WTC11 (cell line): ENCODE measurements around the gene KIFC1. TPM values are rescaled to one million over a fixed set of nuclear protein-coding genes. Genes with fewer than 3 reads are reported as not detected.

ENCODE experiments used
- ATAC-seq: fragments of 200-7000 bp; cut with Tn5 transposase; 2 replicates; pipeline ENCODE4 v1.10.0; 2021; ENCODE audit warnings: mild to moderate bottlenecking, moderate library complexity
- CTCF ChIA-PET: fragments of 300-600 bp; sonication (Branson Sonifier 250); formaldehyde crosslinking; loops from one replicate; lab custom pipeline; 2021; ENCODE audit warnings: antibody characterized with exemption; lab: Charles Lee
- POLR2A ChIA-PET: fragments of 350-600 bp; sonication (Branson Sonifier 250); formaldehyde crosslinking; loops from one replicate; lab custom pipeline; 2021; ENCODE audit warnings: antibody characterized with exemption; lab: Charles Lee
- DNase-seq: peaks from one replicate; pipeline ENCODE4 v3.0.0; 2021; ENCODE audit warnings: low spot score
- H3K27ac Mint-ChIP-seq: 2 replicates; pipeline ENCODE4 v1.8.0; 2021; ENCODE audit warnings: mixed read lengths
- H3K27me3 Mint-ChIP-seq: 2 replicates; pipeline ENCODE4 v1.8.0; 2021; ENCODE audit warnings: low read depth, mild to moderate bottlenecking, moderate library complexity, mixed read lengths
- H3K36me3 Mint-ChIP-seq: 2 replicates; pipeline ENCODE4 v1.8.0; 2021; ENCODE audit warnings: mixed read lengths
- H3K4me1 Mint-ChIP-seq: 2 replicates; pipeline ENCODE4 v1.8.0; 2022; ENCODE audit warnings: mixed read lengths
- H3K4me3 Mint-ChIP-seq: 2 replicates; pipeline ENCODE4 v1.8.0; 2021; ENCODE audit warnings: mild to moderate bottlenecking, moderate library complexity, mixed read lengths
- H3K9me3 Mint-ChIP-seq: 2 replicates; pipeline ENCODE4 v1.8.0; 2021; ENCODE audit warnings: mixed read lengths
- ATF2 ChIP-seq: sonication (generic); formaldehyde crosslinking; IDR thresholded peaks from 2 replicates; pipeline ENCODE4 v1.8.1; 2022; ENCODE audit warnings: low read depth, missing genetic modification reagents, borderline replicate concordance
- CBFB ChIP-seq: sonication (generic); formaldehyde crosslinking; IDR thresholded peaks from 2 replicates; pipeline ENCODE4 v1.8.1; 2022; ENCODE audit warnings: mild to moderate bottlenecking, low read depth, missing genetic modification reagents
- E2F5 ChIP-seq: sonication (generic); formaldehyde crosslinking; IDR thresholded peaks from 2 replicates; pipeline ENCODE4 v1.8.1; 2022; ENCODE audit warnings: mild to moderate bottlenecking, moderate library complexity, missing genetic modification reagents
- EMX1 ChIP-seq: fragments of 250-450 bp; sonication (Bioruptor Pico); IDR thresholded peaks from 2 replicates; pipeline ENCODE4 v1.8.0; 2021; ENCODE audit warnings: mild to moderate bottlenecking
- ETV6 ChIP-seq: sonication (generic); formaldehyde crosslinking; IDR thresholded peaks from 2 replicates; pipeline ENCODE4 v1.8.1; 2022; ENCODE audit warnings: mild to moderate bottlenecking, missing genetic modification reagents
- FOXJ3 ChIP-seq: sonication (generic); formaldehyde crosslinking; IDR thresholded peaks from 2 replicates; pipeline ENCODE4 v1.9.0; 2021; ENCODE audit warnings: missing genetic modification reagents, mild to moderate bottlenecking, borderline replicate concordance
- FOXK1 ChIP-seq: sonication (generic); formaldehyde crosslinking; IDR thresholded peaks from 2 replicates; pipeline ENCODE4 v1.8.0; 2022; ENCODE audit warnings: mild to moderate bottlenecking, moderate library complexity, missing genetic modification reagents
- NFATC4 ChIP-seq: fragments of 250-450 bp; sonication (Bioruptor Pico); IDR thresholded peaks from 2 replicates; pipeline ENCODE4 v1.9.0; 2021; ENCODE audit warnings: mild to moderate bottlenecking
- NFYB ChIP-seq: sonication (generic); formaldehyde crosslinking; conservative IDR thresholded peaks from 2 replicates; pipeline ENCODE4 v1.8.0; 2022; ENCODE audit warnings: low read depth, missing genetic modification reagents
- PRRX2 ChIP-seq: fragments of 250-450 bp; sonication (Bioruptor Pico); IDR thresholded peaks from 2 replicates; pipeline ENCODE4 v1.8.0; 2021; ENCODE audit warnings: mild to moderate bottlenecking
- RELA ChIP-seq: sonication (generic); formaldehyde crosslinking; IDR thresholded peaks from 2 replicates; pipeline ENCODE4 v1.8.1; 2022; ENCODE audit warnings: missing genetic modification reagents, mild to moderate bottlenecking, borderline replicate concordance
- RORB ChIP-seq: fragments of 250-450 bp; sonication (Bioruptor Pico); IDR thresholded peaks from 2 replicates; pipeline ENCODE4 v1.9.0; 2021; ENCODE audit warnings: mild to moderate bottlenecking
- SP1 ChIP-seq: sonication (generic); formaldehyde crosslinking; conservative IDR thresholded peaks from 2 replicates; pipeline ENCODE4 v1.8.1; 2022; ENCODE audit warnings: missing genetic modification reagents
- TEAD1 ChIP-seq: sonication (generic); formaldehyde crosslinking; IDR thresholded peaks from 2 replicates; pipeline ENCODE4 v1.8.0; 2022; ENCODE audit warnings: mild to moderate bottlenecking, missing genetic modification reagents
- USF2 ChIP-seq: sonication (generic); formaldehyde crosslinking; IDR thresholded peaks from 2 replicates; pipeline ENCODE4 v1.8.1; 2023; ENCODE audit warnings: mild to moderate bottlenecking, missing genetic modification reagents, moderate library complexity
- ZBTB43 ChIP-seq: sonication (generic); formaldehyde crosslinking; IDR thresholded peaks from 2 replicates; pipeline ENCODE4 v1.8.1; 2023; ENCODE audit warnings: mild to moderate bottlenecking, missing genetic modification reagents
- ZNF121 ChIP-seq: sonication (generic); formaldehyde crosslinking; IDR thresholded peaks from 2 replicates; pipeline ENCODE4 v1.8.0; 2023; ENCODE audit warnings: missing genetic modification reagents
- ZNF396 ChIP-seq: fragments of 250-450 bp; sonication (Bioruptor Pico); IDR thresholded peaks from 2 replicates; pipeline ENCODE4 v1.8.0; 2021; ENCODE audit warnings: mild to moderate bottlenecking, moderate library complexity, borderline replicate concordance
- ZNF423 ChIP-seq: fragments of 250-450 bp; sonication (Bioruptor Pico); IDR thresholded peaks from 2 replicates; pipeline ENCODE4 v2.1.2; 2022; ENCODE audit warnings: mild to moderate bottlenecking, moderate library complexity
- ZNF671 ChIP-seq: fragments of 250-450 bp; sonication (Bioruptor Pico); IDR thresholded peaks from 2 replicates; pipeline ENCODE4 v1.8.0; 2021; ENCODE audit warnings: mild to moderate bottlenecking
- total RNA-seq: library from RNA; stranded (reverse); gene quantifications from 3 replicates; pipeline ENCODE4 v1.2.3, GENCODE V29; 2021
- TF ChIP-seq, protein P1 (sequence below): sonication (generic); formaldehyde crosslinking; IDR thresholded peaks from 2 replicates; pipeline ENCODE4 v1.8.0; 2022; ENCODE audit warnings: mild to moderate bottlenecking, missing genetic modification reagents
- TF ChIP-seq, protein P2 (sequence below): fragments of 250-450 bp; sonication (Bioruptor Pico); IDR thresholded peaks from 2 replicates; pipeline ENCODE4 v1.9.0; 2021; ENCODE audit warnings: moderate library complexity, mild to moderate bottlenecking, inconsistent platforms, borderline replicate concordance
- TF ChIP-seq, protein P3 (sequence below): sonication (generic); formaldehyde crosslinking; IDR thresholded peaks from 2 replicates; pipeline ENCODE4 v1.8.1; 2022; ENCODE audit warnings: mild to moderate bottlenecking, missing genetic modification reagents, moderate library complexity, borderline replicate concordance
- TF ChIP-seq, protein P4 (sequence below): sonication (generic); formaldehyde crosslinking; IDR thresholded peaks from 2 replicates; pipeline ENCODE4 v1.8.0; 2023; ENCODE audit warnings: missing genetic modification reagents

The KIFC1 gene
- total RNA-seq, 1 experiment from 2014 or later: 97.3 TPM

DNA sequence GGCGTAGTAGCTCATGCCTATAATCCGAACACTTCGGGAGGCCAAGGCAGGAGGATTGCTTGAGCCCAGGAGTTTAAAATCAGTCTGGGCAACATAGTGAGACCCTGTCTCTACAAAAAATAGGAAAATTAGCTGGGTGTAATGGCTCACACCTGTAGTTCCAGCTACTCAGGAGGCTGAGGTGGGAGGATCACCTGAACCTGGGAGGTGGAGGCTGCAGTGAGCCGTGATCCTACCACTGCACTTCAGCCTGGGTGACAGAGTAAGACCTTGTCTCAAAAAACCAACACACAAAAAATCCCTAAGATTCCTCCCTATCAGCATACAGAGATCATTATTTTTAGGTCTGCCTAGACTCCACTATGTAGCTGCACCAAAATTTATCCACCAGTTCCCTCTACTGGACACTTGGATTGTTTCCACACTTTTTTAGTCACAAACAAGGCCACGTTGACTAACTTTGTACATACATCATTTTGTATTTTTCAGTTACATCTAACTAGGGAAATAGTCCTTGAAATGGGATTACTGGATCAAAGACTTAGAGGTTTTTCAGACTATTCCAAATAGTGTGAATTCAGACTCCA lies 15.6 kb downstream of the KIFC1 start:
- Mint-ChIP-seq H3K27me3 (no peaks in the 10 kb centered on the region), H3K4me1 (peaks cover 12% of the 10 kb centered on the region), H3K36me3 (peaks cover 51% of the 10 kb centered on the region), H3K4me3 (no peak overlapping the region), H3K9me3 (no peaks in the 10 kb centered on the region), H3K27ac (no peak overlapping the region)
- CTCF ChIA-PET: no interaction called here
- DNase-seq (no peak), ATAC-seq (no peak)
- POLR2A ChIA-PET: no interaction called here
- TF ChIP-seq FOXJ3 (CRISPR knock-in tag): no peak
- no peak for TF ChIP-seq RORB (CRISPR knock-in tag)
- TF ChIP-seq, protein P1, sequence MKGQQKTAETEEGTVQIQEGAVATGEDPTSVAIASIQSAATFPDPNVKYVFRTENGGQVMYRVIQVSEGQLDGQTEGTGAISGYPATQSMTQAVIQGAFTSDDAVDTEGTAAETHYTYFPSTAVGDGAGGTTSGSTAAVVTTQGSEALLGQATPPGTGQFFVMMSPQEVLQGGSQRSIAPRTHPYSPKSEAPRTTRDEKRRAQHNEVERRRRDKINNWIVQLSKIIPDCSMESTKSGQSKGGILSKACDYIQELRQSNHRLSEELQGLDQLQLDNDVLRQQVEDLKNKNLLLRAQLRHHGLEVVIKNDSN: no peak

DNA sequence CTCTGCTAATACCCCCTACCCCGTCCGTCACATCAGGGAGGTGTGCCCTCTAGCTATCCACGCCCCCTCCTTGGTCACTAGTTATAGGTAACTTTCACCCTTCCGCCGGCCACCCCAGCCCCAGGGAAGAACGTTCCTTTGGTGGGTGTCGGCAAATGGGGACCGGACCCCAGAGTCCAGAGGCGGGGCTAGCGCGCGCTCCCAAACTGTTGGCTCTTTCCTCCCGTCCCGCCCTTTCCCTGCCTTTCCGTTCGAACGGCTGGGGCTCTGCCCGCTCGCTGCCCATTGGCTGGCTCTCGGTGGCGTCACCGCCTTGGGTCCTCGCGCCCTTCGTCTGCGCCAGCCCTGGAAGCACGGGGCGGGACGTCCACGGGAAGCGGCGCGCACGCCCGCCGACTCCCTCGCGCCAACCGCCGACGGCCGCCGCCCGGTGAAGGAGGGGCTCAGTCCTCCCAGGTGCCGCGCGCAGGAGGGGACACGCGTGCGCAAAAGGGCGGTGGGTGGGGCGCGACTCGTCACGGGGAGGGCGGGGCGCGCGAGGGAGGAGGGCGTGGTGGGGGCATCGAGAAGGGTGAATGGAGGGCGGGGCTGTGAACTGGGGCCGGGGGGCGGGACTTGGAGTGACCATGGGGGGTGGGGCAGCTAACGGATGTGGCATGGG lies 18.6 kb downstream of the KIFC1 start:
- peak; percentile 91 for ATAC-seq
- peaks cover 52% of the 10 kb centered on the region for H3K36me3 Mint-ChIP-seq
- TF ChIP-seq ETV6 (peak; percentile 92), E2F5 (CRISPR knock-in tag) (peak; percentile 95), ZNF423 (CRISPR knock-in tag) (no peak), ZNF396 (CRISPR knock-in tag) (no peak), NFYB (CRISPR knock-in tag) (peak; percentile 93), FOXK1 (CRISPR knock-in tag) (peak; percentile 91), PRRX2 (peak; percentile 89; the same call in 1 of the 2 replicates), CBFB (CRISPR knock-in tag) (no peak; the same call in 1 of the 2 replicates), ATF2 (CRISPR knock-in tag) (no peak), USF2 (CRISPR knock-in tag) (peak; percentile 56; the same call in 1 of the 2 replicates), NFATC4 (CRISPR knock-in tag) (peak; percentile 74; the same call in 1 of the 2 replicates), ZNF671 (no peak), ZBTB43 (CRISPR knock-in tag) (0 out of 2 replicates have a peak, but pooled peaks have one; percentile 79), ZNF121 (CRISPR knock-in tag) (peak; percentile 14; the same call in 1 of the 2 replicates), RELA (CRISPR knock-in tag) (peak; percentile 92; the same call in 1 of the 2 replicates), EMX1 (CRISPR knock-in tag) (peak; percentile 85), TEAD1 (peak; percentile 94), SP1 (peak; percentile 98)
- TF ChIP-seq, protein P2, sequence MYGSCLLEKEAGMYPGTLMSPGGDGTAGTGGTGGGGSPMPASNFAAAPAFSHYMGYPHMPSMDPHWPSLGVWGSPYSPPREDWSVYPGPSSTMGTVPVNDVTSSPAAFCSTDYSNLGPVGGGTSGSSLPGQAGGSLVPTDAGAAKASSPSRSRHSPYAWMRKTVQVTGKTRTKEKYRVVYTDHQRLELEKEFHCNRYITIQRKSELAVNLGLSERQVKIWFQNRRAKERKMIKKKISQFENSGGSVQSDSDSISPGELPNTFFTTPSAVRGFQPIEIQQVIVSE (CRISPR knock-in tag): no peak
- TF ChIP-seq, protein P3, sequence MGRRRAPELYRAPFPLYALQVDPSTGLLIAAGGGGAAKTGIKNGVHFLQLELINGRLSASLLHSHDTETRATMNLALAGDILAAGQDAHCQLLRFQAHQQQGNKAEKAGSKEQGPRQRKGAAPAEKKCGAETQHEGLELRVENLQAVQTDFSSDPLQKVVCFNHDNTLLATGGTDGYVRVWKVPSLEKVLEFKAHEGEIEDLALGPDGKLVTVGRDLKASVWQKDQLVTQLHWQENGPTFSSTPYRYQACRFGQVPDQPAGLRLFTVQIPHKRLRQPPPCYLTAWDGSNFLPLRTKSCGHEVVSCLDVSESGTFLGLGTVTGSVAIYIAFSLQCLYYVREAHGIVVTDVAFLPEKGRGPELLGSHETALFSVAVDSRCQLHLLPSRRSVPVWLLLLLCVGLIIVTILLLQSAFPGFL (CRISPR knock-in tag): no peak; the same call in 1 of the 2 replicates
- TF ChIP-seq, protein P4, sequence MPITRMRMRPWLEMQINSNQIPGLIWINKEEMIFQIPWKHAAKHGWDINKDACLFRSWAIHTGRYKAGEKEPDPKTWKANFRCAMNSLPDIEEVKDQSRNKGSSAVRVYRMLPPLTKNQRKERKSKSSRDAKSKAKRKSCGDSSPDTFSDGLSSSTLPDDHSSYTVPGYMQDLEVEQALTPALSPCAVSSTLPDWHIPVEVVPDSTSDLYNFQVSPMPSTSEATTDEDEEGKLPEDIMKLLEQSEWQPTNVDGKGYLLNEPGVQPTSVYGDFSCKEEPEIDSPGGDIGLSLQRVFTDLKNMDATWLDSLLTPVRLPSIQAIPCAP (CRISPR knock-in tag): no peak

More for the DNA sequence above, 18.6 kb downstream of the KIFC1 start:
- peak; percentile 98 for DNase-seq
- H3K27me3 Mint-ChIP-seq: no peaks in the 10 kb centered on the region
- H3K27ac Mint-ChIP-seq: peak overlapping the region; percentile 98
- peak overlapping the region; percentile 83 for H3K4me3 Mint-ChIP-seq
- CTCF ChIA-PET: interaction anchor here (0.6 to 2.1 kb wide), 10 partner anchors 9 to 1547 kb away, joined by 3 to 17 read pairs (median 4); partner anchors contain the start of genes B3GALT4, NEU1, SYNGAP1 and ZBTB22
- peaks cover 21% of the 10 kb centered on the region for H3K4me1 Mint-ChIP-seq
- POLR2A ChIA-PET: interaction anchor here (0.6 to 1.8 kb wide), 8 partner anchors 14 to 219 kb away, joined by 3 to 10 read pairs (median 4); partner anchors contain the start of gene ZBTB22
- no peaks in the 10 kb centered on the region for H3K9me3 Mint-ChIP-seq
